GM12864 (cell line): ENCODE results near the gene MBTPS1.

Experiments used
- DNase-seq: peaks from one replicate; pipeline ENCODE4 v3.0.0-alpha.2; 2011; ENCODE audit warnings: low read depth
- H3K4me3 ChIP-seq: 2 replicates; pipeline ENCODE4 v1.5.1; 2011; ENCODE audit warnings: mild to moderate bottlenecking, low read depth, low read length, control low read depth
- TF ChIP-seq, protein P1 (sequence below): IDR thresholded peaks from 2 replicates; pipeline ENCODE4 v1.5.1; 2011; ENCODE audit warnings: low read depth, mild to moderate bottlenecking, moderate library complexity, low read length, control low read depth, inconsistent platforms; ENCODE audit errors: missing control alignments

MBTPS1 gene

GRCh38 chr16:84024854-84025253, 91.9 kb downstream of the MBTPS1 start:
- DNase-seq, result no peak
- no peak overlapping the region for H3K4me3 ChIP-seq

DNA sequence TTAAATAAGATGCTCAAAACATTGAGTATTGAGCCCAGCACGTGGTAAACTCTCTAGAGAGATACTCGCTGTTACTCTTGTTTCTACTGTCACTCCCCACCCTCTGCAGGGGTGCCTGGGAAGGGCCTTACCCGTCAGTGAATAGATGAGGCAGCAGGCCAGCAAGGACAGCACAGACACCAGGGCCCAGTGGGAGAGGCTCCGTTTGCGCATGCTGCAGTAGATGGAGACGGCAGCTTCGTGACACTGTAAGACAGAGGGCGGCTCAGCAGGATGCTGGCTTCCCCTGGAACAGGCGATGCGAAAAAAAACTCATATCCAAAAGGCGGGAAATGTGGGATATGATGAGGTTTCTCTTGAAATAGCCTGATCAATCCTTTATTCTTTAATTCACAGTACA, 94.1 kb downstream of the MBTPS1 start:
- no peak for DNase-seq
- TF ChIP-seq, protein P1, sequence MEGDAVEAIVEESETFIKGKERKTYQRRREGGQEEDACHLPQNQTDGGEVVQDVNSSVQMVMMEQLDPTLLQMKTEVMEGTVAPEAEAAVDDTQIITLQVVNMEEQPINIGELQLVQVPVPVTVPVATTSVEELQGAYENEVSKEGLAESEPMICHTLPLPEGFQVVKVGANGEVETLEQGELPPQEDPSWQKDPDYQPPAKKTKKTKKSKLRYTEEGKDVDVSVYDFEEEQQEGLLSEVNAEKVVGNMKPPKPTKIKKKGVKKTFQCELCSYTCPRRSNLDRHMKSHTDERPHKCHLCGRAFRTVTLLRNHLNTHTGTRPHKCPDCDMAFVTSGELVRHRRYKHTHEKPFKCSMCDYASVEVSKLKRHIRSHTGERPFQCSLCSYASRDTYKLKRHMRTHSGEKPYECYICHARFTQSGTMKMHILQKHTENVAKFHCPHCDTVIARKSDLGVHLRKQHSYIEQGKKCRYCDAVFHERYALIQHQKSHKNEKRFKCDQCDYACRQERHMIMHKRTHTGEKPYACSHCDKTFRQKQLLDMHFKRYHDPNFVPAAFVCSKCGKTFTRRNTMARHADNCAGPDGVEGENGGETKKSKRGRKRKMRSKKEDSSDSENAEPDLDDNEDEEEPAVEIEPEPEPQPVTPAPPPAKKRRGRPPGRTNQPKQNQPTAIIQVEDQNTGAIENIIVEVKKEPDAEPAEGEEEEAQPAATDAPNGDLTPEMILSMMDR, result no peak
- no peak overlapping the region for H3K4me3 ChIP-seq

More at GRCh38 chr16:84024854-84025253, 91.9 kb downstream of the MBTPS1 start:
- TF ChIP-seq, protein P1, result no peak

- no peak for DNase-seq
- H3K4me3 ChIP-seq, result no peak overlapping the region
- TF ChIP-seq, protein P1, result no peak
These were observed 95.3 kb downstream of the MBTPS1 start for GRCh38 chr16:84021488-84021887.

- H3K4me3 ChIP-seq, result no peak overlapping the region
- TF ChIP-seq, protein P1, result no peak
- no peak for DNase-seq
These were observed 96.4 kb downstream of the MBTPS1 start for GRCh38 chr16:84020353-84020752.

DNA sequence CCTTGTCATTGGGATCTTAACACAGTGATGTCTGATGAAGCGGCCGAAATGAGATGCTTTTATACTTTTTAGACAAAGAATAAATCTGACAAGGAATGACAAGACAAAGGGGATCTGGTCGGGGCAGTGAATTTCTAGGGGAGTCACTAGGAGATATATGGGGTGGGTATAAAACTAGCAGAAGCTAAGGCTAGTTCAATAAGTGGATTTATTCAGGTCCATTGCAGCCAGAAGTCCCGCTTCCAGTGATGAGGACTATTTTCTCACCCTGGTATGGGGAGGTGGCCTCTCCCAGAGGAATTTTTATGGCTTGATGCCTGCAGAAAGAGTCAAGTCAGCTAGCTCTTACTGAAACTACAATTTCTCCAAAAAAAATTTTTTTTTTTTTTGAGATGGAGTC, 98.0 kb downstream of the MBTPS1 start:
- H3K4me3 ChIP-seq, result no peak overlapping the region
- TF ChIP-seq, protein P1, result no peak
- no peak for DNase-seq

DNA sequence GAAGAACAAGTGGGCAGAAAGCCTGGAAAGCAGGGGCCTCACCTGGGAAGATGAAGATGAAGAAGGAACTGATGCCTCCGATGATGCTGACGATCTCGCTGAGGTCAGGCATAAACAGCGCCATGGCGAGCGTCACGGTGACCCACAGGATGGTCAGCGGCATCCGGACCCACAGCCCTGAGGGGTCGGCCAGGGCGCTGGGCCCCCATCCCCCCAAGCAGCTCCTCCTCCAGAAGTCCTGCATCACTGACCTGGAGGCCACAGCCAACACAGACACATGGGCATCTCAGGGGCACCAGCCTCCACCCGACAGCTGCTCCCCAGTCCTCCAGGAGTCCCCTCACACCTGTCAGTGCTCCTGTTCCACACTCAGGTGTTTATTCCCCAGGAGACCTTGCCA, 100.3 kb downstream of the MBTPS1 start:
- no peak overlapping the region for H3K4me3 ChIP-seq
- TF ChIP-seq, protein P1, result no peak

DNA sequence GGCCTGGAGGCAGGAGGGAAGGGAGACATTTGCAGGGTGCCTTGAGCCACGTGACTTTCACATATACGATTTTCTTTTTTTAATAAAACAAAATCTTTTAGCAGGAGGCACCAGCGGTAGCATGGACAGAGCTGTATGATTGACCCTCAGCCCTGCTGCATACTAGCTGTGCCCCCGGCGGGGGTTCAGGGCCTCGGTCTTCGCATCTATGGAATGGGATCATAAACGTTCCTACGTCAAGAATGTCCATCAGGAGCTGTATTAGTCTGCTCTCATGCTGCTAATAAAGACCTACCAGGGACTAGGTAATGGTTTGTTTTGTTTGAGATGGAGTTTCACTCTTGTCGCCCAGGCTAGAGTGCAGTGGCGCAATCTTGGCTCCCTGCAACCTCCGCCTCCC, 101.3 kb downstream of the MBTPS1 start:
- no peak overlapping the region for H3K4me3 ChIP-seq
- TF ChIP-seq, protein P1, result no peak
- DNase-seq, result no peak

More for the DNA sequence above, 100.3 kb downstream of the MBTPS1 start:
- DNase-seq, result no peak
